GM18505 (cell line): Measurements from ENCODE around the gene NOX3.
"Not testable (repeated sequence)": the region's sequence is repeated elsewhere in the genome, so short reads cannot be mapped to it uniquely, and the experiment has no call there.

ENCODE experiments used
- ATAC-seq: cut with Tn5 transposase; IDR thresholded peaks from one replicate; pipeline ENCODE4 v1.9.1; 2021; ENCODE audit not compliant: unreplicated experiment
- POLR2A ChIP-seq: IDR thresholded peaks from 4 replicates; pipeline ENCODE4 v1.6.1; 2011; ENCODE audit warnings: borderline replicate concordance; ENCODE audit not compliant: insufficient read depth, insufficient read length; ENCODE audit errors: extremely low read depth

The NOX3 gene

GRCh38 chr6:155455766-155456165 is at the start of gene NOX3:
Gene NOX3, minus strand, starts transcription at chr6:155455839. Its CDS starts 39 bp downstream, at chr6:155455800.
- no peak for TF ChIP-seq POLR2A
- no peak for ATAC-seq

GRCh38 chr6:155504848-155505607 is 49.4 kb upstream of the NOX3 start:
- TF ChIP-seq POLR2A = no peak
- no peak for ATAC-seq

- no peak for ATAC-seq
- TF ChIP-seq POLR2A = no peak
These were observed 46.8 kb upstream of the NOX3 start for GRCh38 chr6:155502393-155502792.

- ATAC-seq = no peak
- no peak for TF ChIP-seq POLR2A
These were observed 43.9 kb upstream of the NOX3 start for GRCh38 chr6:155499574-155499973.

GRCh38 chr6:155498370-155498769 is 42.7 kb upstream of the NOX3 start:
- no peak for ATAC-seq

GRCh38 chr6:155497273-155497672 is 41.6 kb upstream of the NOX3 start:
- TF ChIP-seq POLR2A = no peak
- no peak for ATAC-seq

More at GRCh38 chr6:155498370-155498769, 42.7 kb upstream of the NOX3 start:
- TF ChIP-seq POLR2A = no peak

- no peak for TF ChIP-seq POLR2A
These were observed 39.6 kb upstream of the NOX3 start for GRCh38 chr6:155495011-155495768.

GRCh38 chr6:155493694-155494143 is 38.1 kb upstream of the NOX3 start:
- ATAC-seq = peak; percentile 91
- TF ChIP-seq POLR2A = no peak

More at GRCh38 chr6:155495011-155495768, 39.6 kb upstream of the NOX3 start:
- no peak for ATAC-seq

GRCh38 chr6:155493026-155493693 is 37.5 kb upstream of the NOX3 start:
- no peak for ATAC-seq
- TF ChIP-seq POLR2A = no peak

GRCh38 chr6:155492061-155492735 is 36.6 kb upstream of the NOX3 start:
- ATAC-seq = no peak
- TF ChIP-seq POLR2A = no peak

- no peak for TF ChIP-seq POLR2A
- ATAC-seq = no peak
These were observed 35.8 kb upstream of the NOX3 start for GRCh38 chr6:155491421-155491820.

GRCh38 chr6:155488197-155488596 is 32.6 kb upstream of the NOX3 start:
- ATAC-seq = not testable (repeated sequence)
